HG03045 (cell line): ENCODE data around the gene POPDC2.
A peak's percentile ranks its signal among the peaks of the same experiment; 100 is the strongest.
"Not testable (repeated sequence)": the region's sequence is repeated elsewhere in the genome, so short reads cannot be mapped to it uniquely, and the experiment has no call there.

Source experiments
- ATAC-seq: cut with Tn5 transposase; IDR thresholded peaks from one replicate; pipeline ENCODE4 v1.9.1; 2021; ENCODE audit warnings: mild to moderate bottlenecking, moderate library complexity; ENCODE audit not compliant: unreplicated experiment

Gene POPDC2

DNA sequence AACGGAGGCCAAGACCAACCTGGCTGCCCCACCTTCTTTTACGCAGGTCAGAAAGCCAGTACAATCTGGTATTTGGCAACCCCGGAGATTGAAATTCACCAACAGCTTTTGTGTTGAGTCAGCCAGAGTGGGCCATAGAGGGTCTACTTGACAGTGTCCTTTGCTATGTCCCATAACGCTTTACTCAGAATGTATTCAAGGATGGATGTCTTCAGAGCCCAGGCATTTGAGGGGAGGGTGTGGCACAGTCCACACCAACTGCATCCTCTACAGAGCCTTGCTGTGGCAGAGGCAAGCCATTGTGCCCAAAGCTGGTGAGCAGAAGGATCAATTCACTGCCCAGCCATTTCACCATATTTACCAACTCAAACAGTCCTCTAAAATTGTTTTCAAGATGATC is 44.3 kb downstream of the POPDC2 start:
- ATAC-seq = no peak

- ATAC-seq = no peak
Measured at GRCh38 chr3:119613872-119614271, 46.5 kb downstream of the POPDC2 start.

- peak; percentile 63 for ATAC-seq
Measured at GRCh38 chr3:119613201-119613600, 47.2 kb downstream of the POPDC2 start.

- ATAC-seq = no peak
Measured at GRCh38 chr3:119611664-119612063, 48.7 kb downstream of the POPDC2 start.

- ATAC-seq = no peak
Measured at GRCh38 chr3:119609301-119609700, 51.1 kb downstream of the POPDC2 start.

DNA sequence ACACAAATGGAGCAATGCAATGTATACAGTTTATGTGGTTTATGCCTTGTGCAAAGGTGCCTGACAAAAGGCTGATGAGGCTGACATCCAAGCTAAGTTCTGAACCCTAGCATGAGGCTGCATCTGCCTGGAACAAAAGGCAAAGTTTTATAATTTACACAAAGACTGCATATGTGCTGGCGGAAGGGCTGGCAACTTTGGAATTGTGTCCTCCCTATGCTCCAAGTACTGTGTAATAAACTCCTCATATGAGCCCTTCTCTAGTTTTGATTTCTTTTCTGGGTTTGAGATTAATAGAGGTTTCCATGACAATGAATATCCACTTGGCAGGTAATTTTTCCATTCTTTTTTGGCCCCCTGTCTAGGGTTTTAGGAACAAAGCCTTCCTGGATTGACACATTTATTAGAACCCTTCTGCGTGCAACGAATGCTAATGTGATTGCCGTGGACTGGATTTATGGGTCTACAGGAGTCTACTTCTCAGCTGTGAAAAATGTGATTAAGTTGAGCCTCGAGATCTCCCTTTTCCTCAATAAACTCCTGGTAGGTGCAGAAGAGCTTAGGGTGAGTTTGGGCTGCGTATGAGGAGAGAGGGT is 51.9 kb downstream of the POPDC2 start:
- ATAC-seq = no peak

- no peak for ATAC-seq
Measured at GRCh38 chr3:119604878-119605277, 55.5 kb downstream of the POPDC2 start.

DNA sequence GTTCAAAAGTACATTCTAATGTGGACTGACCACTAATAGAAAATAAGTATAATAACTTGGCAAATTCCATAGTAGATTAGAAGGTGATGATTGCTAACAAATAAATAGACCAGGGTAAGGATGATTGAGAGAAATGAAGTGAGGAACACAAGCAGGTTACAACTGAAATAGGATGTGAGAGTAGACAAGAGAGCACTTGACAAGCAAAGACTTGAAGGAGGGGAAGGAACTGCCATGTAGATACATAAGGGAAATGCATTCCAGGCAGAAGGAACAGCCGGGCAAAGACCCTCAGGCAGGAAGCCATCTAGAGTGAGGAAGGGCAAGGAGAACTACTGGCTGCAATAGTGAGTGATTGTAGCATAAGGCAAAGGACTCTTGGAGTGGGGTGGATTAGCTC is 57.7 kb downstream of the POPDC2 start:
- ATAC-seq = no peak

GRCh38 chr3:119601154-119601553 is 59.2 kb downstream of the POPDC2 start:
- ATAC-seq = no peak

GRCh38 chr3:119600732-119601131 is 59.7 kb downstream of the POPDC2 start:
- peak; percentile 52 for ATAC-seq

GRCh38 chr3:119599558-119600174 is 60.7 kb downstream of the POPDC2 start:
- ATAC-seq = no peak

DNA sequence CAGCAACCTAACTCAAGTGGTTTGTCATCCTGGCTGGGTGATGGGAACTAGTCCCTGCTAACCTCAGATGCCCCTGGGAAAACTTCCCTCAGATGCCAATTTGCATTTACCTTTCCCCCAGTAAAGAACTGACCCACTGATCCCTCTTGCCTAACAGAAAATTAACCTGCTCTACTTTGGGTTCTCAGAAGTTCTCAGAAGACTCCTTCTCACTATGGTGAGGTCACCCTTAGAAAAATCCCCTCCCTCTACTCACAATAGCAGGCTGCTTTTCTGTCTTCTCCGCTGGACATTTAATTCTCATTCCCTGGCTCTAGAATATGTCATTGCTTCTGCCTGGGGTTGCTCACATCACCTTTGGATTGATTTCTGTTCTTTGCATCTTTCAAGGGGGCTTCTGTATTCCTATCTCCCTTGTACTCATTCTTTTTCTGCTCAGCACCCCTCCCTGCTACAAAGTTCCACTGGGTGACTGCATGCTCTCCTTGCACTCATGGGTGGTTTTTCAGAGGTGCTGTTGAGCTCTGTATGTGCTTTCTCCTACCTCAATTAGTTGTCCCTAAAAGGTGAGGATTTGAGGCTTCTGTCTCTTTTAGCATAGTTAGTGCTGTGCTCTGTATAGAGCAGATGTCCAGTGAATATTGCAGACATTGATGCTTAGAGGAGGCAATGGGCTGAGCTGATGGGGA is 61.8 kb downstream of the POPDC2 start:
- peak; percentile 53 for ATAC-seq

DNA sequence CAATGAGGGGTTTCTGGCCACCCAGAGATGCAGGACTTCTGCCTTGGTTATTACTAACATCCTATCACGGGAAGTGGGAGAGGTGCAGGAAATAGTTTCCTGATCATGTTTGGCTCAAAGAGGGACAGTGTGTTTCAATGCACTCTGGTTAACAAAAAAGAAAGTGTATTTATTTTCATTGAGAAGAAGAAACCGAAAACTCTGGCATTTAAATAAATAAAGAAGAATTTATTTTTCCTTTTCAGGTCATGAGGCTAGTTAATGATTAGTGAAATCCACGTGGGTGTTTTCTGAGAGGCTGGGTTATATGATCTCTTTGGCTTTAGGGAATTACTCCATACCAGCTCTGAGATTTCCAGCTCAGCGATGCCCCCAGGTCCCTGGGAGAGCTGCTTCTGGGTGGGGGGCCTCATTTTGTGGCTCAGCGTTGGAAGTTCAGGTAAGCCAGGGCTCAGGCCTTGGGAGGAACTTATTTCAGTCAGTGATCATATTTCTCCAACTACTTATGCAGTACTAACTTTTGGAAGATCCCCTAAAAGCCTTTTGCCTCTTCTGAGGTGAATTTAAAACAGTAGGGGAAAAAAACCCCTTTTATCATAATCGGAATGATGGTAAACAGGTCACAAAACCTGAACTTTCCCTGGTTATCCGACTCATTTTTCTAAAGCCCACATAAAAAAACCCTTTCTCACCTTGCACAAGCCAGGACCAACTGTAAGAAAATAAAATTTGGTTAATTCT is 62.7 kb downstream of the POPDC2 start, which contains the start of gene PLA1A:
Gene PLA1A, plus strand, starts transcription at position 338 of the 741 bp plus-strand sequence. Its CDS starts 29 bp downstream, at position 367.
- no peak for ATAC-seq

GRCh38 chr3:119596398-119596797 is 64.0 kb downstream of the POPDC2 start:
- ATAC-seq = no peak

DNA sequence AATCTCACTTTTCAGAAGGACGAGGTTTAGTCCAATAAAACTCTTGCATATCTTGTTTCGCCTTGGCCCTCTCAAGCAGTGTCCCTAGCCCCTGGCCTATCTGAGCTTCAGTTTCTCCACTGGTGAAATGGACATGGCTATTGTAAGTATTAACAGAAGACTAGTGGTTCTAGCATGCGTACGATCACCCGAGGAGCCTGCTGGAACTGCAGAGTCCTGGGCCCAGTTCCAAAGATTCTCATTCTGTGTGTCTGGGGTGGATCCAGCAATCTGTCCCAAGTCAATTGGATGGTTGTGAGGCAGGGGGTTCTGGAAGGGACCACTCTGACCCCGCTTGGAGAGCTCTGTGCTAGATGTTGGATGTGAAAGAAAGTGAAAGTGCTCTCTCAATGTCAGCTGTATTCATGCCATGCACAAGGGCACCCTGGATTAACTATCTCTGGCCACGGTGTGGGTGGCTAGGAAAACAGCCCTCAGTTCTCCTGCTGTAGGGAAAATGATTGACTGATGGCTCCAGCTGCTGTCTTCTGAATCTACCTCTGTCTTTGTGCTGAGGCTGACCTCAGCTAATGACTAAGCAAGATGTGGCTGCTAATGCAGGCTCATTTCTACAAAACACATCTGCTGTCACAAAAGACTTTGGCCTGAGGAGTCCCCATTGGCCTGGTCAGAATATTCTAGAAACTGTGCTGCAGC is 64.6 kb downstream of the POPDC2 start:
- ATAC-seq = no peak

DNA sequence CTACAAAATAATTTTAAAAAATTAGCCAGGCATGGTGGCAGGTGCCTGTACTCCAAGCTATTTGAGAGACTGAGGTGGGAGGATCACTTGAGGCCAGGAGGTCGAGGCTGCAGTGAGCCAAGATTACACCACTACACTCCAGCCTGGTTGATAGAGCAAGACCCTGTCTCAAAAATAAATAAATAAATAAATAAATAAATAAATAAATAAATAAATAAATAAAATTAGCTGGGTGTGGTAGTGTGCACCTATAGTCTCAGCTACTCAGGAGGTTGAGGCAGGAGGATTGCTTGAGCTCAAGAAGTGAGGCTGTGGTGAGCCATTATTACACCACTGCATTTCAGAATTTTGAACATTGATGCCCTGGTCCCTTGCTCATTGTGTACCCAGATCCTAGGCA is 65.5 kb downstream of the POPDC2 start:
- ATAC-seq = not testable (repeated sequence)

GRCh38 chr3:119594066-119594465 is 66.3 kb downstream of the POPDC2 start:
- no peak for ATAC-seq

DNA sequence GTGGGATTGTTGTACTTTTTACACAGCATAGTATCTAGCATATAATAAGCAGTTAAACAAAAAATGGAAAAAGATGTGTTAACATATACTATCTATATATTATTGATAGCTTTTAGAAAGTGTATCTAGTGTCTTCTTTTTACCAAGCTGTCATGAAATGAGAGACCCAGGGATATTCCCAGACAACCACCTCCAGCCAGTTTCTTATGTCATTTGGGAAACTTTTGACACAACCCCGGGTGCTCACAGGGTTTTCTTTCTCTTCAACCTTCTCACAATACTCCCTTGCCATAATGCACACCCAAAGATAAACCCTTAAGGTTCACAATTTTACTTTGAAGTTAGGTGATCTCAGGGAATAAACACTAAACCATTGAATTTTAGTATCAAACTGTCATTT is 67.5 kb downstream of the POPDC2 start:
- ATAC-seq = no peak
